HepG2 (cell line): ENCODE results near the gene ERBB4. TPM values are rescaled to one million over a fixed set of nuclear protein-coding genes. Genes with fewer than 3 reads are reported as not detected.

Experiments used
- ATAC-seq: fragments of 200-7000 bp; cut with Tn5 transposase; 3 replicates; pipeline ENCODE4 v1.9.1; 2020; ENCODE audit warnings: mild to moderate bottlenecking, moderate library complexity
- BruUV-seq: library from RNA; stranded (reverse); fragments of 400-500 nt; replicated peaks from 2 replicates; lab custom pipeline; 2021; lab: Mats Ljungman, UMichigan
- CTCF ChIA-PET: fragments of 300-600 bp; formaldehyde crosslinking; extraction: SDS; loops from one replicate; lab custom pipeline; 2021; ENCODE audit warnings: low total read pairs, inconsistent platforms, low intra/inter-chr PET ratio; lab: Yijun Ruan, JAX
- POLR2A ChIA-PET: fragments of 350-600 bp; sonication (Branson Sonifier 250); formaldehyde crosslinking; loops from one replicate; lab custom pipeline; 2020; ENCODE audit warnings: antibody characterized with exemption, inconsistent platforms; lab: Yijun Ruan, JAX
- DNase-seq: peaks from one replicate; pipeline ENCODE4 v3.0.0-alpha.2; 2015; ENCODE audit warnings: low spot score
- FAIRE-seq: peaks from 3 replicates; lab custom pipeline; 2011; peaks lifted over from hg19 to GRCh38; lab: Jason Lieb, UNC
- H2AFZ ChIP-seq: one replicate; pipeline ENCODE4 v1.6.1; 2011; ENCODE audit warnings: low read length, inconsistent platforms
- H3K27ac ChIP-seq: fragments of 300-600 bp; 3 replicates; pipeline ENCODE4 v1.8.0; 2011; ENCODE audit warnings: mixed run types, mild to moderate bottlenecking, mixed read lengths, low read length, inconsistent platforms; ENCODE audit not compliant: insufficient read depth; ENCODE audit errors: extremely low read length
- H3K27me3 ChIP-seq, 2 experiments: fragments of 200-600 bp in 1 of 2; 2 replicates in 1 of 2; 3 replicates in 1 of 2; pipeline versions ENCODE4 v1.6.0 to v1.8.0; 2011; ENCODE audit warnings: low read length in 2 of 2, mild to moderate bottlenecking in 2 of 2, moderate library complexity in 2 of 2, inconsistent platforms in 1 of 2; ENCODE audit not compliant: insufficient read depth in 2 of 2, control insufficient read depth in 1 of 2
- H3K36me3 ChIP-seq, 2 experiments: fragments of 200-600 bp in 1 of 2; replicated peaks in 1 of 2; 2 replicates in 1 of 2; 3 replicates in 1 of 2; pipeline versions ENCODE4 v1.5.1 to v1.8.0; 2011; ENCODE audit warnings: low read length in 2 of 2, inconsistent platforms in 1 of 2; ENCODE audit not compliant: insufficient read depth in 2 of 2, control insufficient read depth in 1 of 2
- H3K4me1 ChIP-seq: 2 replicates; pipeline ENCODE4 v1.5.1; 2012; ENCODE audit warnings: low read length, inconsistent platforms; ENCODE audit not compliant: insufficient read depth
- H3K4me2 ChIP-seq: 2 replicates; pipeline ENCODE4 v1.6.0; 2011; ENCODE audit warnings: low read depth, low read length, inconsistent platforms
- H3K4me3 ChIP-seq, 3 experiments: fragments of 200-600 bp in 1 of 3; sonication (generic), shearing (Covaris generic) in 1 of 3; replicated peaks in 1 of 3; 2 replicates each; pipeline ENCODE4 v1.5.1; 2011 to 2016; ENCODE audit warnings: low read length in 3 of 3, inconsistent platforms in 2 of 3, low read depth in 2 of 3, mild to moderate bottlenecking in 2 of 3, control low read depth in 1 of 3, mixed read lengths in 1 of 3; ENCODE audit not compliant: insufficient read depth in 1 of 3
- H3K79me2 ChIP-seq: one replicate; pipeline ENCODE4 v1.6.1; 2011; ENCODE audit warnings: low read length, inconsistent platforms; ENCODE audit not compliant: insufficient read depth
- H3K9ac ChIP-seq: 2 replicates; pipeline ENCODE4 v1.6.0; 2011; ENCODE audit warnings: mild to moderate bottlenecking, low read depth, low read length, inconsistent platforms; ENCODE audit not compliant: insufficient read depth
- H3K9me3 ChIP-seq: 2 replicates; pipeline ENCODE4 v1.5.1; 2012; ENCODE audit warnings: mild to moderate bottlenecking, low read length
- H4K20me1 ChIP-seq: 2 replicates; pipeline ENCODE4 v1.6.0; 2011; ENCODE audit warnings: inconsistent platforms, mild to moderate bottlenecking, low read length, moderate library complexity; ENCODE audit not compliant: insufficient read depth
- ARNTL ChIP-seq: sonication (generic); formaldehyde crosslinking; IDR thresholded peaks from 2 replicates; pipeline ENCODE4 v1.4.0; 2020; ENCODE audit warnings: mild to moderate bottlenecking, missing genetic modification reagents
- FOXJ3 ChIP-seq: sonication (generic); formaldehyde crosslinking; IDR thresholded peaks from 2 replicates; pipeline ENCODE4 v1.4.0; 2020; ENCODE audit warnings: missing genetic modification reagents, mild to moderate bottlenecking, borderline replicate concordance
- HNF4A ChIP-seq: sonication (generic); formaldehyde crosslinking; IDR thresholded peaks from 2 replicates; pipeline ENCODE4 v1.4.0; 2020; ENCODE audit warnings: missing genetic modification reagents
- KLF11 ChIP-seq: IDR thresholded peaks from 2 replicates; pipeline ENCODE4 v1.6.1; 2016; ENCODE audit warnings: missing compliant biosample characterization
- MTF1 ChIP-seq: sonication (generic); formaldehyde crosslinking; IDR thresholded peaks from 2 replicates; pipeline ENCODE4 v1.5.0; 2020; ENCODE audit warnings: missing genetic modification reagents
- NR2F2 ChIP-seq: IDR thresholded peaks from 2 replicates; pipeline ENCODE4 v1.6.1; 2012; ENCODE audit warnings: low read depth, inconsistent platforms, borderline replicate concordance
- SKI ChIP-seq: fragments of 450-650 bp; IDR thresholded peaks from one replicate; pipeline ENCODE4 v1.6.1; 2018; ENCODE audit warnings: mild to moderate bottlenecking; ENCODE audit not compliant: partially characterized antibody
- SPEN ChIP-seq: sonication (generic); formaldehyde crosslinking; IDR thresholded peaks from 2 replicates; pipeline ENCODE4 v1.5.1; 2020; ENCODE audit warnings: low read depth, mild to moderate bottlenecking, missing genetic modification reagents
- ZBTB7B ChIP-seq: sonication (generic); formaldehyde crosslinking; IDR thresholded peaks from 2 replicates; pipeline ENCODE4 v1.4.0; 2020; ENCODE audit warnings: missing genetic modification reagents
- WGBS: methylation state at CpG from one replicate; pipeline ENCODE4 v1.1.6; 2017; ENCODE audit warnings: low lambda C conversion rate; 5-methylcytosine and 5-hydroxymethylcytosine counted together
- in situ Hi-C: cut with HindIII; loops from 2 replicates; pipeline ENCODE4 v1.10.0; 2017; ENCODE audit warnings: low pct_unique_long_range_greater_than_20kb; ENCODE audit not compliant: extremely low pct_ligation_motif_present
- intact Hi-C: fragments of 100-400 bp; cut with micrococcal nuclease; formaldehyde crosslinking; loops from one replicate; pipeline ENCODE4 v1.10.0; 2022; ENCODE audit not compliant: unreplicated experiment
- polyA plus RNA-seq, 8 experiments: library from polyadenylated mRNA; depleted of rRNA in 3 of 8; stranded (reverse) in 7 of 8; unstranded in 1 of 8; fragments of >200 nt; fragmentation: Illumina TruSeq in 4 of 8; extraction: Trizol in 4 of 8; gene quantifications; 2 replicates each; pipeline versions ENCODE4 v1.2.1 to v1.2.3, GENCODE V29; 2011 to 2016; ENCODE audit warnings: low read depth in 4 of 8, missing spikeins in 1 of 8, mixed read lengths in 1 of 8; ENCODE audit not compliant: insufficient read depth in 1 of 8
- total RNA-seq, 5 experiments: library from RNA; depleted of rRNA; stranded (reverse); fragments of >200 nt; fragmentation: Illumina TruSeq; extraction: Trizol; gene quantifications; 2 replicates each; pipeline ENCODE4 v1.2.3, GENCODE V29; 2016; ENCODE audit warnings: low read depth in 1 of 5
- TF ChIP-seq, protein P1 (sequence below): sonication (generic); formaldehyde crosslinking; IDR thresholded peaks from 2 replicates; pipeline ENCODE4 v1.5.0; 2020; ENCODE audit warnings: mild to moderate bottlenecking, missing genetic modification reagents, borderline replicate concordance
- TF ChIP-seq, protein P2 (sequence below): conservative IDR thresholded peaks from 2 replicates; pipeline ENCODE4 v1.6.1; 2018; ENCODE audit warnings: missing genetic modification reagents
- TF ChIP-seq, protein P3 (sequence below): sonication (generic); formaldehyde crosslinking; IDR thresholded peaks from 2 replicates; pipeline ENCODE4 v1.4.0; 2020; ENCODE audit warnings: missing genetic modification reagents, borderline replicate concordance

The ERBB4 gene
- total and polyA plus RNA-seq, 2 of the 13 experiments (the other 11 are each of a cell fraction or from before 2014, with no cell fraction given) = not detected

DNA sequence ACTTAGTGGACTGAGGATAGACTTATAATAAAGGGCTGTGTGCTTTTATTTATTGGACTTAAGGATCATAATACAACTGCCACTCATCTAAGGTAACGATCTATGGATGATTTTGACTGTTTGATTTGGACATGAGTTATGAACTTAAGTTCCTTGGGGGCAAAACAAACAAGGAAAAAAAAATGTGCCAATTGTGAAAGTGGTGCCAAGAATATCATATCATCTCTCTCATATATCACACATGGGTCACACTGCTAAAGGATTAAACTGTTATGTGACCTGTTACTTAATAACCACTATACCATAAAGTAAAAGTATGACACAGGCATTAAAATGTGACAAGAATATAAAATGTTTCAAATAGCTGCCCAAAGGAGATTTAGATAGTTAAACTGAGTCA, 886.3 kb downstream of the ERBB4 start:
- 0% methylated on average over 1 of the region's 1 CpG for WGBS
- ChIA-PET POLR2A (no interaction called here), CTCF (no interaction called here)
- Histone ChIP-seq H3K27ac (no peak overlapping the region), H3K4me1 (no peaks in the 10 kb centered on the region), H3K27me3 (no peaks in the 10 kb centered on the region), H3K9me3 (no peaks in the 10 kb centered on the region), H3K79me2 (no peaks in the 10 kb centered on the region), H3K36me3 (no peaks in the 10 kb centered on the region), H2AFZ (no peak overlapping the region), H3K4me3 (no peak overlapping the region), H3K4me2 (no peak overlapping the region), H3K9ac (no peak overlapping the region), H4K20me1 (no peaks in the 10 kb centered on the region)
- FAIRE-seq (no peak), ATAC-seq (no peak), DNase-seq (no peak)
- intact Hi-C loops = no loop called here
- in situ Hi-C loops = no loop called here
- no peak for TF ChIP-seq SPEN (CRISPR knock-in tag)
- TF ChIP-seq ARNTL (CRISPR knock-in tag) = no peak
- TF ChIP-seq, protein P1, sequence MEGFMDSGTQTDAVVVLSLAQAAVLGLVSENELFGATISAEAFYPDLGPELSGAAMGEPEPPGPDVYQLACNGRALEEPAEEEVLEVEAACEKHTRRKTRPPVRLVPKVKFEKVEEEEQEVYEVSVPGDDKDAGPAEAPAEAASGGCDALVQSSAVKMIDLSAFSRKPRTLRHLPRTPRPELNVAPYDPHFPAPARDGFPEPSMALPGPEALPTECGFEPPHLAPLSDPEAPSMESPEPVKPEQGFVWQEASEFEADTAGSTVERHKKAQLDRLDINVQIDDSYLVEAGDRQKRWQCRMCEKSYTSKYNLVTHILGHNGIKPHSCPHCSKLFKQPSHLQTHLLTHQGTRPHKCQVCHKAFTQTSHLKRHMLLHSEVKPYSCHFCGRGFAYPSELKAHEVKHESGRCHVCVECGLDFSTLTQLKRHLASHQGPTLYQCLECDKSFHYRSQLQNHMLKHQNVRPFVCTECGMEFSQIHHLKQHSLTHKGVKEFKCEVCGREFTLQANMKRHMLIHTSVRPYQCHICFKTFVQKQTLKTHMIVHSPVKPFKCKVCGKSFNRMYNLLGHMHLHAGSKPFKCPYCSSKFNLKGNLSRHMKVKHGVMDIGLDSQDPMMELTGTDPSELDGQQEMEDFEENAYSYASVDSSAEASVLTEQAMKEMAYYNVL (CRISPR knock-in tag) = no peak
- TF ChIP-seq KLF11 (CRISPR knock-in tag) = no peak
- TF ChIP-seq ZBTB7B = no peak
- no peak for TF ChIP-seq MTF1 (CRISPR knock-in tag)
- TF ChIP-seq FOXJ3 (CRISPR knock-in tag) = no peak
- BruUV-seq = no TSS peak

DNA sequence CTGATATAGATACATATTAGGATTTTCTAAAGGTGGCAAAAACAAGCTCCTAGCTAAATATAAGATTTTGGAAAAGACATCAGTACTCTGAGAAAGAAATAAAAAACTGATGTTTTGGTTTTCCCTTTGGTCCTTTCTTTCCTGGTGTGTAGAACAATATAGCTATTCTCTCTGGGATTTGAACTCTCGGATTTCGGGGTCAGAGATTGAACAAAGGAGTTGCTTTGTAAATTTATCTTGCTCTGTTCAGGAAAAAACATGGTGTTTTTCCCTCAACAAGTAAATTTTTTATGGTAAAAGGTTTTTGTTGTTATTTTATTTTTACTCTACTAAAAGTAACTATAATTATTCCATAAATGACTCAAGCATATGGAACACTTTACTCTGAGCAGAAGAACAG, 889.3 kb downstream of the ERBB4 start:
- Histone ChIP-seq H3K27ac (no peak overlapping the region), H3K4me2 (no peak overlapping the region), H3K27me3 (no peaks in the 10 kb centered on the region), H3K9ac (no peak overlapping the region), H3K36me3 (no peaks in the 10 kb centered on the region), H4K20me1 (no peaks in the 10 kb centered on the region), H3K79me2 (no peaks in the 10 kb centered on the region), H3K4me3 (no peak overlapping the region), H3K9me3 (no peaks in the 10 kb centered on the region), H2AFZ (no peak overlapping the region), H3K4me1 (no peaks in the 10 kb centered on the region)
- FAIRE-seq (no peak), DNase-seq (no peak), ATAC-seq (no peak)
- in situ Hi-C loops (no loop called here), intact Hi-C loops (no loop called here)
- ChIA-PET CTCF (no interaction called here), POLR2A (no interaction called here)
- BruUV-seq = no TSS peak
- TF ChIP-seq, protein P2, sequence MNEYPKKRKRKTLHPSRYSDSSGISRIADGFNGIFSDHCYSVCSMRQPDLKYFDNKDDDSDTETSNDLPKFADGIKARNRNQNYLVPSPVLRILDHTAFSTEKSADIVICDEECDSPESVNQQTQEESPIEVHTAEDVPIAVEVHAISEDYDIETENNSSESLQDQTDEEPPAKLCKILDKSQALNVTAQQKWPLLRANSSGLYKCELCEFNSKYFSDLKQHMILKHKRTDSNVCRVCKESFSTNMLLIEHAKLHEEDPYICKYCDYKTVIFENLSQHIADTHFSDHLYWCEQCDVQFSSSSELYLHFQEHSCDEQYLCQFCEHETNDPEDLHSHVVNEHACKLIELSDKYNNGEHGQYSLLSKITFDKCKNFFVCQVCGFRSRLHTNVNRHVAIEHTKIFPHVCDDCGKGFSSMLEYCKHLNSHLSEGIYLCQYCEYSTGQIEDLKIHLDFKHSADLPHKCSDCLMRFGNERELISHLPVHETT = no peak
- TF ChIP-seq SKI (no peak), HNF4A (CRISPR knock-in tag) (no peak), NR2F2 (no peak)
- TF ChIP-seq, protein P3, sequence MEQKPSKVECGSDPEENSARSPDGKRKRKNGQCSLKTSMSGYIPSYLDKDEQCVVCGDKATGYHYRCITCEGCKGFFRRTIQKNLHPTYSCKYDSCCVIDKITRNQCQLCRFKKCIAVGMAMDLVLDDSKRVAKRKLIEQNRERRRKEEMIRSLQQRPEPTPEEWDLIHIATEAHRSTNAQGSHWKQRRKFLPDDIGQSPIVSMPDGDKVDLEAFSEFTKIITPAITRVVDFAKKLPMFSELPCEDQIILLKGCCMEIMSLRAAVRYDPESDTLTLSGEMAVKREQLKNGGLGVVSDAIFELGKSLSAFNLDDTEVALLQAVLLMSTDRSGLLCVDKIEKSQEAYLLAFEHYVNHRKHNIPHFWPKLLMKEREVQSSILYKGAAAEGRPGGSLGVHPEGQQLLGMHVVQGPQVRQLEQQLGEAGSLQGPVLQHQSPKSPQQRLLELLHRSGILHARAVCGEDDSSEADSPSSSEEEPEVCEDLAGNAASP (CRISPR knock-in tag) = no peak
- WGBS = 0% methylated on average over 2 of the region's 2 CpGs
